Measurements from ENCODE around the gene SLC4A4. TPM values are rescaled to one million over a fixed set of nuclear protein-coding genes. Genes with fewer than 3 reads are reported as not detected.

The SLC4A4 gene
- total RNA-seq, 2 experiments from 2014 or later, result 0.08 to 0.14 TPM

- no peaks in the 10 kb centered on the region for H3K4me1 Mint-ChIP-seq (ENCODE audit: low read depth)
- H3K36me3 Mint-ChIP-seq (ENCODE audit: low read depth), result no peaks in the 10 kb centered on the region
- TF ChIP-seq, protein P1, sequence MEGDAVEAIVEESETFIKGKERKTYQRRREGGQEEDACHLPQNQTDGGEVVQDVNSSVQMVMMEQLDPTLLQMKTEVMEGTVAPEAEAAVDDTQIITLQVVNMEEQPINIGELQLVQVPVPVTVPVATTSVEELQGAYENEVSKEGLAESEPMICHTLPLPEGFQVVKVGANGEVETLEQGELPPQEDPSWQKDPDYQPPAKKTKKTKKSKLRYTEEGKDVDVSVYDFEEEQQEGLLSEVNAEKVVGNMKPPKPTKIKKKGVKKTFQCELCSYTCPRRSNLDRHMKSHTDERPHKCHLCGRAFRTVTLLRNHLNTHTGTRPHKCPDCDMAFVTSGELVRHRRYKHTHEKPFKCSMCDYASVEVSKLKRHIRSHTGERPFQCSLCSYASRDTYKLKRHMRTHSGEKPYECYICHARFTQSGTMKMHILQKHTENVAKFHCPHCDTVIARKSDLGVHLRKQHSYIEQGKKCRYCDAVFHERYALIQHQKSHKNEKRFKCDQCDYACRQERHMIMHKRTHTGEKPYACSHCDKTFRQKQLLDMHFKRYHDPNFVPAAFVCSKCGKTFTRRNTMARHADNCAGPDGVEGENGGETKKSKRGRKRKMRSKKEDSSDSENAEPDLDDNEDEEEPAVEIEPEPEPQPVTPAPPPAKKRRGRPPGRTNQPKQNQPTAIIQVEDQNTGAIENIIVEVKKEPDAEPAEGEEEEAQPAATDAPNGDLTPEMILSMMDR (IDR thresholded peaks at IDR 0.05), result no peak
- H3K27ac Mint-ChIP-seq, result no peak overlapping the region
- H3K9me3 Mint-ChIP-seq, result no peaks in the 10 kb centered on the region
- H3K4me3 ChIP-seq (ENCODE audit: low read length), result no peak overlapping the region
- CTCF ChIA-PET, result no interaction called here
- H3K27me3 Mint-ChIP-seq, result peaks cover 16% of the 10 kb centered on the region
- ATAC-seq (ENCODE audit: poor library complexity), result no peak
- DNase-seq, result no peak
- H3K27ac ChIP-seq (ENCODE audit: low read depth in 1 of 2, low read length in 2 of 2), result no peak overlapping the region
- no peaks in the 10 kb centered on the region for H3K36me3 ChIP-seq (ENCODE audit: insufficient read depth, low read length)
- H3K27me3 ChIP-seq (ENCODE audit: control insufficient read depth in 1 of 2, insufficient read depth in 2 of 2, low read length in 2 of 2), result no peaks in the 10 kb centered on the region
- POLR2A ChIA-PET, result no interaction called here
- no peaks in the 10 kb centered on the region for H3K4me1 ChIP-seq (ENCODE audit: insufficient read depth, low read length)
- no peaks in the 10 kb centered on the region for H3K9me3 ChIP-seq (ENCODE audit: control insufficient read depth in 1 of 2, insufficient read depth in 1 of 2, low read length in 2 of 2)
- intact Hi-C loops (cut with DNase I, micrococcal nuclease), result no loop called here
- H3K4me3 Mint-ChIP-seq, result no peak overlapping the region
These were observed 256.8 kb downstream of the SLC4A4 start for GRCh38 chr4:71595576-71596108.

DNA sequence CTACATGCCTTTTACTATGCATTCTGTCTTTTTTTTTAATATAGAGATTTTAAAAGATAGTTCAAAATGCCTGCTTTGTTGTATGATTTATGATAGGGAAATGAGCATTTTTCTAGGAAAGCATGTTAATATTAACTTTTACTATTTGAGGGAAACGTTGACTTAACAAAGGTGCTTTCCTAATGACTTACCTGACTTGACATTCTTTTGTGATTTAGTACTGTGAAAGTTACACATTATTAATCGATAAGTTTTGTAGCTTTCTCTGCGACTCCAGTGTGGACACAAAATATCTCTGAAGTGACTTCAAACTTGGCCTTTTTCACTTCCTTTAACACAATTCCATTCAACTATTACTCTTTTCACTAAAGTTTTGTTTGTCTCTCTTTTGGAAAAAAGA lies 260.8 kb downstream of the SLC4A4 start:
- H3K4me1 Mint-ChIP-seq (ENCODE audit: low read depth), result no peaks in the 10 kb centered on the region
- Histone ChIP-seq H3K27me3 (ENCODE audit: control insufficient read depth in 1 of 2, insufficient read depth in 2 of 2, low read length in 2 of 2) (no peaks in the 10 kb centered on the region), H3K4me1 (ENCODE audit: insufficient read depth, low read length) (no peaks in the 10 kb centered on the region), H3K9me3 (ENCODE audit: control insufficient read depth in 1 of 2, insufficient read depth in 1 of 2, low read length in 2 of 2) (no peaks in the 10 kb centered on the region), H3K4me3 (ENCODE audit: low read length) (no peak overlapping the region), H3K36me3 (ENCODE audit: insufficient read depth, low read length) (no peaks in the 10 kb centered on the region), H3K27ac (ENCODE audit: low read depth in 1 of 2, low read length in 2 of 2) (no peak overlapping the region)
- H3K4me3 Mint-ChIP-seq, result no peak overlapping the region
- intact Hi-C loops (cut with DNase I, micrococcal nuclease), result no loop called here
- CTCF ChIA-PET, result no interaction called here
- DNase-seq (no peak), ATAC-seq (ENCODE audit: poor library complexity) (no peak)
- no peaks in the 10 kb centered on the region for H3K36me3 Mint-ChIP-seq (ENCODE audit: low read depth)
- POLR2A ChIA-PET, result no interaction called here
- no peaks in the 10 kb centered on the region for H3K9me3 Mint-ChIP-seq
- H3K27me3 Mint-ChIP-seq, result peaks cover 14% of the 10 kb centered on the region
- TF ChIP-seq, protein P1 (IDR thresholded peaks at IDR 0.05), result no peak
- no peak overlapping the region for H3K27ac Mint-ChIP-seq

DNA sequence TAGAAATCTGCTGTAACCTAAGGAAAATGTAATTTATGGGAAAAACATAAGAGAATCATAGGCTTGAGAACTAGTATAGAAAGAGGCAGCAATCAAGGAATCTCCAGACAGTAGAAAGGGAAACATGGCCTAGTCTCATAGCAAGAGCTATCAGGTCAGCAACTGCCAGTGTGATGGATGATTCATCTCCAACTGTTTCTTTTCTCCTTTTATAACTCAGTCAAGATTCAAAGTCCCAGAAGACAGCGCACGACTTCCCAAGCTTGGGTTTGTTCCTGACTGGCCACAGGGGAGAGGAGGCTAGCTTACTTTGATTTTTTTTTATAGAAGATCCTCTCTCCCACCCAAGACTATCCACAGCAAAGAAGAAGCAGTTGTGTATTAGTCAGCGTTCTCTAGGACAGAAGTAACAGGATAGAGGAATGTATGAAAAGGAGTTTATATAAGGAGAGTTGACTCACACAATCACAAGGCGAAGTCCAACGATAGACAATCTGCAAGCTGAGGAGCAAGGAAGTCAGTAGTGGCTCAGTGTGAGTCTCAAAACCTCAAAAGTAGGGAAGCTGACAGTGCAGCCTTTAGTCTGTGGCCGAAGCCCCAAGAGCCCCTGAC lies 263.6 kb downstream of the SLC4A4 start:
- H3K27ac Mint-ChIP-seq, result no peak overlapping the region
- peaks cover 14% of the 10 kb centered on the region for H3K27me3 Mint-ChIP-seq
- no peaks in the 10 kb centered on the region for H3K27me3 ChIP-seq (ENCODE audit: control insufficient read depth in 1 of 2, insufficient read depth in 2 of 2, low read length in 2 of 2)
- TF ChIP-seq, protein P1 (IDR thresholded peaks at IDR 0.05), result no peak
- H3K9me3 Mint-ChIP-seq, result no peaks in the 10 kb centered on the region
- ATAC-seq (ENCODE audit: poor library complexity) (no peak), DNase-seq (no peak)
- no peaks in the 10 kb centered on the region for H3K36me3 Mint-ChIP-seq (ENCODE audit: low read depth)
- CTCF ChIA-PET, result no interaction called here
- H3K4me3 Mint-ChIP-seq, result no peak overlapping the region
- no peaks in the 10 kb centered on the region for H3K4me1 Mint-ChIP-seq (ENCODE audit: low read depth)
- H3K9me3 ChIP-seq (ENCODE audit: control insufficient read depth in 1 of 2, insufficient read depth in 1 of 2, low read length in 2 of 2), result no peaks in the 10 kb centered on the region
- no peaks in the 10 kb centered on the region for H3K4me1 ChIP-seq (ENCODE audit: insufficient read depth, low read length)
- intact Hi-C loops (cut with DNase I, micrococcal nuclease), result no loop called here
- no peak overlapping the region for H3K27ac ChIP-seq (ENCODE audit: low read depth in 1 of 2, low read length in 2 of 2)
- POLR2A ChIA-PET, result no interaction called here
- H3K4me3 ChIP-seq (ENCODE audit: low read length), result no peak overlapping the region
- no peaks in the 10 kb centered on the region for H3K36me3 ChIP-seq (ENCODE audit: insufficient read depth, low read length)

All from CD4-positive, alpha-beta T cell (primary cell).